Esophagus muscularis mucosa (tissue), 4 donors: Measurements from ENCODE around the gene DCN. TPM values are rescaled to one million over a fixed set of nuclear protein-coding genes. Genes with fewer than 3 reads are reported as not detected.
A peak's percentile ranks its signal among the peaks of the same experiment; 100 is the strongest.

Experiments
- DNase-seq: peaks from one replicate; pipeline ENCODE4 v3.0.0-alpha.2; 2017; ENCODE audit errors: extremely low spot score
- H3K27ac ChIP-seq, 4 donors: fragments of 200-600 bp; sonication (generic); replicated peaks in 1 of 4; 1 replicate in 3 of 4; 2 replicates in 1 of 4; pipeline ENCODE4 v1.5.1; 2016 to 2019; ENCODE audit warnings: mild to moderate bottlenecking in 1 of 4
- H3K27me3 ChIP-seq, 4 donors: fragments of 200-600 bp; sonication (generic); one replicate each; pipeline versions ENCODE4 v1.5.1 to v1.6.0; 2016 to 2019
- H3K36me3 ChIP-seq, 4 donors: fragments of 200-600 bp; sonication (generic); one replicate each; pipeline ENCODE4 v1.5.1; 2016 to 2019
- H3K4me1 ChIP-seq, 4 donors: fragments of 200-600 bp; sonication (generic); one replicate each; pipeline ENCODE4 v1.5.1; 2016 to 2019
- H3K4me3 ChIP-seq, 4 donors: fragments of 200-600 bp; sonication (generic); 1 replicate in 2 of 4; 2 replicates in 2 of 4; pipeline ENCODE4 v1.5.1; 2016 to 2019; ENCODE audit warnings: mild to moderate bottlenecking in 4 of 4, moderate library complexity in 1 of 4
- H3K9me3 ChIP-seq, 4 donors: fragments of 200-600 bp; sonication (generic); 1 replicate in 3 of 4; 2 replicates in 1 of 4; pipeline ENCODE4 v1.5.1; 2016 to 2019
- EP300 ChIP-seq: sonication (generic); formaldehyde crosslinking; IDR thresholded peaks from one replicate; pipeline ENCODE4 v1.6.1; 2017; ENCODE audit warnings: antibody characterized with exemption
- POLR2A ChIP-seq: fragments of 450-650 bp; IDR thresholded peaks from one replicate; pipeline ENCODE4 v1.6.1; 2017; ENCODE audit warnings: antibody characterized with exemption, moderate library complexity, mild to moderate bottlenecking, low read depth
- POLR2AphosphoS5 ChIP-seq, 2 donors: sonication (generic); formaldehyde crosslinking; IDR thresholded peaks; one replicate each; pipeline ENCODE4 v1.6.1; 2017; ENCODE audit warnings: antibody characterized with exemption in 2 of 2
- WGBS: methylation state at CpG from one replicate; pipeline ENCODE4 v1.1.5; 2018; 5-methylcytosine and 5-hydroxymethylcytosine counted together
- intact Hi-C: fragments of 100-400 bp; cut with DNase I; formaldehyde crosslinking; loops from one replicate; pipeline ENCODE4 v1.15.1; 2023
- total RNA-seq, 4 donors: library from RNA; depleted of rRNA; stranded (reverse); fragments of >200 nt; gene quantifications; one replicate each; pipeline versions ENCODE4 v1.1.0 to v1.2.1, GENCODE V29; 2016
- TF ChIP-seq, protein P1 (sequence below), 3 experiments: fragments of 200-600 bp in 2 of 3; fragments of 450-650 bp in 1 of 3; sonication (generic) in 2 of 3; IDR thresholded peaks; one replicate each; pipeline ENCODE4 v1.5.1; 2017 to 2019; ENCODE audit warnings: antibody characterized with exemption in 3 of 3, mild to moderate bottlenecking in 2 of 3, moderate library complexity in 1 of 3

DCN gene, protein sequence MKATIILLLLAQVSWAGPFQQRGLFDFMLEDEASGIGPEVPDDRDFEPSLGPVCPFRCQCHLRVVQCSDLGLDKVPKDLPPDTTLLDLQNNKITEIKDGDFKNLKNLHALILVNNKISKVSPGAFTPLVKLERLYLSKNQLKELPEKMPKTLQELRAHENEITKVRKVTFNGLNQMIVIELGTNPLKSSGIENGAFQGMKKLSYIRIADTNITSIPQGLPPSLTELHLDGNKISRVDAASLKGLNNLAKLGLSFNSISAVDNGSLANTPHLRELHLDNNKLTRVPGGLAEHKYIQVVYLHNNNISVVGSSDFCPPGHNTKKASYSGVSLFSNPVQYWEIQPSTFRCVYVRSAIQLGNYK
- total RNA-seq = 1,000 to 10,000 TPM; 1,186 to 2,089 (median 1,762) TPM

DNA sequence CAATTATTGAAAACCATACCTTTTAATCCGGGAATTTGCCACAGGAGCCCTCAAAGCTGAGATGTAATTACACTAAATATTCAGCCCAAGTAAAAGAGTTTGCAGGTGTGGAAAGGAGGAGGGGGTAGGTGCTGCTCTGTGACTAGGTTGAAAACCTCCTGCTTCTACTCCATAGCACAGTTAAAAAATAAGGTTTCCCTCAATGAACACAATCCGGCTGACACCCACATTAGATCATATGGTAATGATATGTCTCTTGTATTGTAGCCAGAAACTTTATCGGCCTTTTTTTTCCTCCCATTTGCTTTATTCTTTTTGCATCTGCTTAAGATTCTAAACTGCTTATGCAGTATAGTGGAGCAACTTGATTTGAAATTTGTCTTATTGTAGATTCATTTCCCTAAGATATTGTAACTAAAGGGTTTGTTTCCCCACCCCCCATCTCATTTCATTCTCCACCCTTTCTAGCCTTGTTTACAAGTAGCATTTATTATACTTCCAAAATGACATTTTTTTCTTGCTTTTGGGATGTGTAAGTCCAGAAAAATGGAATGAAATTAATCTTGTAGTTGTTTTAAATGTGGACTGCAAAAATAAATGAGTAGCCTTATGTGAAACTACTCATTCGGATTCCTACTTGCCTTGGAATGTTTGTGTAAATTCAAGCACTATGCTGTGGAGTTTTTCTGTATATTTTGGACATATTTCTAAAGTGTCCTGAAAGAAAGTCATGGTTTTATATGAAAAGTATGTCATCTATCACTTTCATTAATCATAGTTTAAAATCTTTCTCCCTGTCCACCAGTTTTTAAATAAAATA is at the start of gene DCN:
DCN (minus strand) TSS at position 182 of the 820 bp plus-strand sequence. CDS start 4,265 bp downstream, outside the sequence.
- TF ChIP-seq, protein P1, sequence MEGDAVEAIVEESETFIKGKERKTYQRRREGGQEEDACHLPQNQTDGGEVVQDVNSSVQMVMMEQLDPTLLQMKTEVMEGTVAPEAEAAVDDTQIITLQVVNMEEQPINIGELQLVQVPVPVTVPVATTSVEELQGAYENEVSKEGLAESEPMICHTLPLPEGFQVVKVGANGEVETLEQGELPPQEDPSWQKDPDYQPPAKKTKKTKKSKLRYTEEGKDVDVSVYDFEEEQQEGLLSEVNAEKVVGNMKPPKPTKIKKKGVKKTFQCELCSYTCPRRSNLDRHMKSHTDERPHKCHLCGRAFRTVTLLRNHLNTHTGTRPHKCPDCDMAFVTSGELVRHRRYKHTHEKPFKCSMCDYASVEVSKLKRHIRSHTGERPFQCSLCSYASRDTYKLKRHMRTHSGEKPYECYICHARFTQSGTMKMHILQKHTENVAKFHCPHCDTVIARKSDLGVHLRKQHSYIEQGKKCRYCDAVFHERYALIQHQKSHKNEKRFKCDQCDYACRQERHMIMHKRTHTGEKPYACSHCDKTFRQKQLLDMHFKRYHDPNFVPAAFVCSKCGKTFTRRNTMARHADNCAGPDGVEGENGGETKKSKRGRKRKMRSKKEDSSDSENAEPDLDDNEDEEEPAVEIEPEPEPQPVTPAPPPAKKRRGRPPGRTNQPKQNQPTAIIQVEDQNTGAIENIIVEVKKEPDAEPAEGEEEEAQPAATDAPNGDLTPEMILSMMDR (IDR thresholded peaks at IDR 0.05) = no peak
- TF ChIP-seq POLR2AphosphoS5 (IDR thresholded peaks at IDR 0.05) = peak in 1 of 2 donors; percentile 37
- no peak for TF ChIP-seq POLR2A
- peaks cover 0 to 37% (median 15%) of the 10 kb centered on the region in 4 donors for H3K4me1 ChIP-seq
- no peaks in the 10 kb centered on the region for H3K36me3 ChIP-seq
- H3K9me3 ChIP-seq = no peaks in the 10 kb centered on the region
- 49% methylated on average over 4 of the region's 4 CpGs for WGBS
- no peak for DNase-seq
- intact Hi-C loops = loop anchor here (10.0 kb wide), 1 partner anchor 172 kb away; no protein-coding TSS in a partner anchor
- peak within 1 kb of the TSS; percentile 41 to 57 (median 48) for H3K4me3 ChIP-seq
- no peaks in the 10 kb centered on the region for H3K27me3 ChIP-seq
- peak within 1 kb of the TSS; percentile 61 to 71 (median 69) for H3K27ac ChIP-seq

DNA sequence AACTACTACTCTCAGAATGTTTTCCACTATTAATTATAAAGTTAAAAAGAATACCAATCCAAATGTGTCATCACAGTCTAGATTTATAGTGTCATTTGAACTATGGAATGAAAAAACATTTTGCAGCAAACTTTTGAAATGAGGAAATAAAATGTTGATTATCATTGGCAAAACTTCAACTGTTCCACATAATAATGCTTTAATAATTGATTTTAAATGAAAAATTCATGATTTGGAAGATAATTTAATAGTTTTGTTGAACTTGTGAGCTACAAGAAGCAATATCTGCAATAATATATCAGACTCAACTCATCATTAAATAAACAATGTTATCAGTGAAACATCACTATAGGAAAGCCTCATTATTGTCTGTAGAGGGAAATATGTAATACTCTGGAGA is 48.2 kb upstream of the DCN start:
- Histone ChIP-seq H3K4me3 (no peak overlapping the region), H3K4me1 (no peaks in the 10 kb centered on the region), H3K27me3 (no peaks in the 10 kb centered on the region), H3K36me3 (no peaks in the 10 kb centered on the region), H3K27ac (no peak overlapping the region), H3K9me3 (no peaks in the 10 kb centered on the region)
- TF ChIP-seq POLR2A (no peak), EP300 (no peak), POLR2AphosphoS5 (IDR thresholded peaks at IDR 0.05) (no peak)
- TF ChIP-seq, protein P1 (IDR thresholded peaks at IDR 0.05) = no peak
- no peak for DNase-seq
- intact Hi-C loops = no loop called here

DNA sequence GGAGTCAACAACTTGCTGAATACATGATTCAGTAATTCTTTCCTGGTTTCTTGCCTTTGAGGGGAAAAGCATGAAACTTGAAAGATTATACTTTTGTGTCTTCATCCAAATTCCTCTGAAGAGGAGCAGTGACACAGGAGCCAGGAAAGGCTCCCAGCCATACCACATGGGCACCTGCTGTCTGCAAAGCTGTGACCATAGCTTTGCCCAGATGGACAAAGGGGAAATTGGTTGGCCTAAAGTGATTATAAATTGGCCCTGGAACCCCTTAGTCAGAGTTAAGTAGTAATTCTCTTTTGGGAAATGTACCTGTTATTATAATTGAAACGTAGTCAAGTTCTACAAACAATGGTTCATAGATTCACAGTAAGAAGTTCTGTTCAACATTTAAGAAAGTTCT is 44.3 kb upstream of the DCN start:
- TF ChIP-seq, protein P1 (IDR thresholded peaks at IDR 0.05) = no peak
- no peak for TF ChIP-seq POLR2AphosphoS5 (IDR thresholded peaks at IDR 0.05)
- no peak for TF ChIP-seq EP300
- no peak for TF ChIP-seq POLR2A
- H3K9me3 ChIP-seq = no peaks in the 10 kb centered on the region
- H3K27ac ChIP-seq = no peak overlapping the region
- no peak overlapping the region for H3K4me3 ChIP-seq
- no peak for DNase-seq
- H3K27me3 ChIP-seq = no peaks in the 10 kb centered on the region
- no peaks in the 10 kb centered on the region for H3K36me3 ChIP-seq
- H3K4me1 ChIP-seq = no peaks in the 10 kb centered on the region
- 81% methylated on average over 1 of the region's 1 CpG for WGBS
- intact Hi-C loops = no loop called here

DNA sequence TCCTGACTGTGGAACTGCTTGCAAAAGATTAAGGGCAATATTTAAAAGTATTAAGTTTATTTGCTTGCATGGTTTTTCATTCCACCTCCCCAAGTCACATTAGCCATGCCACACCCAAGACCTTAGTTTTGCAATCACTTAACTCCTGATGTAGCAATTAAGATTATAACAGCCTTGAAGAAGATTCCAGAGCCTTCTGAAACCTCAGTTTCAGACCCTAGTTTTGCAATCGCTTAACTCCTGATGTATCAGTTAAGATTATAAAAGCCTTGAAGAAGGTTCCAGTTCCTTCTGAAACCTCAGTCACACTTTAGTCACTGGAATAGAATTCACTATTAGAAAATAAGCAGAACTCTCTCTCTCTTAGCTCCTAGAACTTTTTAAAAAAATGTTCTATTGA is 42.7 kb upstream of the DCN start:
- no peaks in the 10 kb centered on the region for H3K27me3 ChIP-seq
- no peaks in the 10 kb centered on the region for H3K9me3 ChIP-seq
- no peaks in the 10 kb centered on the region for H3K36me3 ChIP-seq
- TF ChIP-seq POLR2AphosphoS5 (IDR thresholded peaks at IDR 0.05) (peak in 1 of 2 donors; percentile 37), EP300 (no peak)
- H3K4me1 ChIP-seq = no peaks in the 10 kb centered on the region
- WGBS = 91% methylated on average over 1 of the region's 1 CpG
- H3K27ac ChIP-seq = no peak overlapping the region
- no peak overlapping the region for H3K4me3 ChIP-seq
- intact Hi-C loops = no loop called here
- no peak for DNase-seq

DNA sequence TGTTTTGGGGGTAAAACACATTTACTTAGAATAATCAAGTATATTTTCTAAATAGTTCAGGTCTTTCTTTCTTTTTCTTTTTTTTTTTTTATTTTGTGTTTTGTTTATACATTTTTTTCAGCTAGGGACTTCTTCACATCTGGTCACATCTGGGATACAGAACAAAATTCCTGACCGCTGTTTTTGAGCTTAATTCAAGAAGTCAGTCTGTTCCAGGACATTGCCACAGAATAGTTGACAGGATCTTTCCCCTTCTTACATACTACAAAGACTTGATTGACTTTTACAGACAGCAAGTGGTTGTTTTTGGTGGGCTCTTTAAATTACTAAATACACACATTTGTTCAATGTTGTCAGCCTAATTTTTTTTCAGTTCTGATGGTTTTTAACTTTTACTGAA is 41.8 kb upstream of the DCN start:
- intact Hi-C loops = no loop called here
- no peak for DNase-seq
- H3K27ac ChIP-seq = peak overlapping the region in 1 of 4 donors; percentile 22
- H3K4me1 ChIP-seq = no peaks in the 10 kb centered on the region
- TF ChIP-seq POLR2AphosphoS5 (IDR thresholded peaks at IDR 0.05) = no peak
- TF ChIP-seq, protein P1 (IDR thresholded peaks at IDR 0.05) = no peak
- TF ChIP-seq POLR2A = no peak
- TF ChIP-seq EP300 = no peak
- WGBS = 87% methylated on average over 1 of the region's 1 CpG
- H3K9me3 ChIP-seq = no peaks in the 10 kb centered on the region
- H3K36me3 ChIP-seq = no peaks in the 10 kb centered on the region
- no peak overlapping the region for H3K4me3 ChIP-seq
- no peaks in the 10 kb centered on the region for H3K27me3 ChIP-seq
